ENCODE measurements around the gene PET117.

GRCh38 chr20:18138266-18138582 is 561 bp downstream of the PET117 start:
- TF ChIP-seq CTCF (conservative IDR thresholded peaks at IDR 0.05 in 1 of 2, IDR thresholded peaks at IDR 0.05 in 1 of 2; ENCODE audit: extremely low read depth in 1 of 2, insufficient read depth in 1 of 2, low read depth in 1 of 2, low read length in 2 of 2) (no peak), EZH2 (IDR thresholded peaks at IDR 0.05; ENCODE audit: borderline replicate concordance, low read length) (no peak)

All from mammary epithelial cell (primary cell).